ENCODE measurements around the gene HOXD10.

DNA sequence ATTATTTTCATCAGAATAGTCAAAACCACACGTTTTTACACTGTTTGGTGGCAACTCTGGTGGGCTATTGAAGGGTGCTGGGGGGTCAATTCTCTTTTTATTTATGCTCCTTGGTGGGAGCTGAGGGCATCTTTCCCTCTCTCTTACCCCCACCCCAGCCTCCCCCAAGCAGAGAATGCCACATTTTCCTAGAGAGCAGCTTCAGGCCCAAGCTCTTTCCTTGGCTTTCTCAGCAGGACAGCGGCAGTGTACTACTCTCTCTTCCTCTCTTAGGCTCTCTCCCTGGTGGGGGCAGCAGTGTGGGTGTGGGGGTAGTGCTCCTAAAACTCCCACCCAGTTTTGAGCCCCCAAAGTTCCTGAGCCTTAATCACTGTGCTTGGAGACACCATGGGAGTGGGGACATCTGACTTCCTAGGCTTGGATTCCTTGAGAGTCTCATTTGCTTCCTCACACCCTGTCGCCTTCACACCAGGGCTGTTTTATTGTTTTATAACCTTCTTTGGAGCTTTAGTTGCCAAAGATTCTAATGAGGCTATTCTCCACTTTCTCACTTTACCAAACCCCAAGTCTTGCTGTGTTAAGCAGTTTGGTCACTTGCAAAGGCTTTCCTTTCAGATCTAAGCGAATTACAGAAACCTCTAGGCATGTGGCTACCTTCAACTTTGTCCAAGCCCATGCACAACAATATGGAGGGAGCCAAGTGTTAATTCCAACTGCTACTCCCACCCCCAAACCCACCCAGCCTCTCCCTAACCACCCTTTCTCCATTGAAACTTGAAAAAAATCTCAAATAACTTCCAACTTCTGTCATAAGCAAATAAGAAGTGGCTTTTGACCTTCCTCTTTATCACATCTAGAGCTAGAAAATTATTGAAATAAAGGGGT, 28.7 kb downstream of the HOXD10 start:
- TF ChIP-seq, protein P1, sequence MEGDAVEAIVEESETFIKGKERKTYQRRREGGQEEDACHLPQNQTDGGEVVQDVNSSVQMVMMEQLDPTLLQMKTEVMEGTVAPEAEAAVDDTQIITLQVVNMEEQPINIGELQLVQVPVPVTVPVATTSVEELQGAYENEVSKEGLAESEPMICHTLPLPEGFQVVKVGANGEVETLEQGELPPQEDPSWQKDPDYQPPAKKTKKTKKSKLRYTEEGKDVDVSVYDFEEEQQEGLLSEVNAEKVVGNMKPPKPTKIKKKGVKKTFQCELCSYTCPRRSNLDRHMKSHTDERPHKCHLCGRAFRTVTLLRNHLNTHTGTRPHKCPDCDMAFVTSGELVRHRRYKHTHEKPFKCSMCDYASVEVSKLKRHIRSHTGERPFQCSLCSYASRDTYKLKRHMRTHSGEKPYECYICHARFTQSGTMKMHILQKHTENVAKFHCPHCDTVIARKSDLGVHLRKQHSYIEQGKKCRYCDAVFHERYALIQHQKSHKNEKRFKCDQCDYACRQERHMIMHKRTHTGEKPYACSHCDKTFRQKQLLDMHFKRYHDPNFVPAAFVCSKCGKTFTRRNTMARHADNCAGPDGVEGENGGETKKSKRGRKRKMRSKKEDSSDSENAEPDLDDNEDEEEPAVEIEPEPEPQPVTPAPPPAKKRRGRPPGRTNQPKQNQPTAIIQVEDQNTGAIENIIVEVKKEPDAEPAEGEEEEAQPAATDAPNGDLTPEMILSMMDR (conservative IDR thresholded peaks at IDR 0.05 in 1 of 2, IDR thresholded peaks at IDR 0.05 in 1 of 2; ENCODE audit: low read depth in 1 of 2, low read length in 2 of 2) = no peak
- TF ChIP-seq EZH2 (IDR thresholded peaks at IDR 0.05; ENCODE audit: low read length, missing control alignments) = no peak

All from fibroblast of lung (primary cell).